DOHH2 (cell line): Measurements from ENCODE around the gene BRD7.

ENCODE experiments used
- CTCF ChIP-seq: fragments of 200-600 bp; sonication (generic); IDR thresholded peaks from one replicate; pipeline ENCODE4 v1.5.1; 2014; ENCODE audit warnings: antibody characterized with exemption, mild to moderate bottlenecking, low read depth, low read length; ENCODE audit not compliant: poor library complexity, severe bottlenecking
- EZH2phosphoT487 ChIP-seq: fragments of 200-600 bp; sonication (generic); IDR thresholded peaks from 2 replicates; pipeline ENCODE4 v1.6.1; 2017; ENCODE audit warnings: borderline replicate concordance, mild to moderate bottlenecking, antibody characterized with exemption, low read length, moderate library complexity, mixed read lengths

DNA sequence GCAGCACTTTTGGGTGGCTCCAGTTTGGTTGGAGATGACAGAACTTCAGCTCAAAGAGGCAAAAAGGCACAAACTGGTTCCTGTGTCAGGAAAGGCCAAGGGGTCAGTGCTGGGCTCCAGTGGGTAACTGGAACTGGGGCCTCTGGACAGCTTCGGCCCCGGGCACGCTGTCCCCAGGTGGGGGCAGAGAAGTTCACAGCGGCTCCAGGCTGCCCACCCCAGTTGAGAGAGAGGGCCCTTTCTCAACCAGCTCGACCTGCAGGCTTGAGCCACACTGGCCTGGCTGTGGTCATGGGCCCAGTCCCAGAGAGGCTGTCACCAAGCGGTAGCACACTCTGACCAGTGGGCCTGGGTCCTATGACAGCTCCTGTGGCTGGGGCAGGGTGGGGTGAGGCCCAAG, 77.9 kb downstream of the BRD7 start:
- TF ChIP-seq CTCF (no peak), EZH2phosphoT487 (no peak)
